COLO668 (cell line): Measurements from ENCODE around the gene TBL1X.
A peak's percentile ranks its signal among the peaks of the same experiment; 100 is the strongest.

Source experiments
- DNase-seq: peaks from one replicate; lab custom pipeline; 2025; ENCODE audit not compliant: unreplicated experiment; lab: John Stamatoyannopoulos, UW

TBL1X gene

GRCh38 chrX:9494771-9495170 lies 29.9 kb downstream of the TBL1X start:
- no peak for DNase-seq

- DNase-seq, result no peak
Measured at GRCh38 chrX:9495496-9495895, 30.6 kb downstream of the TBL1X start.

DNA sequence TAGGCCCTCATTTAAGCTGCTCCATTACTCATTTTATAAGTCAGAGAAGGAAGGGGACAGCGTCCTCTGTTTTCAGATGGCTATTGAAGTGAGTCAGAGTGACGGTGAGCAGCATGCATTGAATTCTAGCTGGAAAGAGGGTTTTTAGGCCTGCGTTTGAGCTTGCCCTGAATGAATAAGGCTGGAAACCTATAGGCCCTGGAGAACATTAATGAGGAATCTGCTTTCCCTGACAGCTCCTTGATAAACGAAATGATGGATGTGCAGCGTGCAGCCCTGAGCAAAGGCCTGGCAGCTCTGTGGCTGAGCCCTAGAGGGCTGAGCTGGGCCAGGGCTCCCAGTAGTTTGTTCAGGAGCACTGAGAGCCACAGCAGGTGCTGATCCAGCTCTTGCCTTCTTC lies 33.4 kb downstream of the TBL1X start:
- no peak for DNase-seq

- no peak for DNase-seq
Measured at GRCh38 chrX:9500584-9500983, 35.7 kb downstream of the TBL1X start.

GRCh38 chrX:9501362-9501761 lies 36.5 kb downstream of the TBL1X start:
- DNase-seq, result no peak

GRCh38 chrX:9503261-9503660 lies 38.4 kb downstream of the TBL1X start:
- DNase-seq, result no peak

- no peak for DNase-seq
Measured at GRCh38 chrX:9510366-9510765, 45.5 kb downstream of the TBL1X start.

DNA sequence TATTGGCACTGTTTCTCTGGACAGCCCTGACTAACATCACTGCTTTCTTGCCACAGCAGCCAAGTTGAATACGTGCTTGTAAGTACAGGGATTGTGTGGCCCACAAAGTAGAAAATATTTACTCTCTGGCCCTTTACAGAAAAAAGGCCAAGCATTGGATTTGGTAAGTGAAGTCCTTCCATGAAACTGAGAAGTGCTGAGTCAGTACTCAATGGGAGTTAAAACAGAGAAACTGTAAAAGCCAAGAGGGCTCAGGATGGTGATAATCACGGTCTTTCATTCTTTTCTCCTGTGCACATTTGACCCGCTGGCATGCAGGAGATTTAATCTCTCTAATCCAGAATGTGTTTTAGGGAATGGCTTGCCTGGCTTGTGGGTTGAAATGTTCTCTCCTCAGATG lies 46.1 kb downstream of the TBL1X start:
- no peak for DNase-seq

DNA sequence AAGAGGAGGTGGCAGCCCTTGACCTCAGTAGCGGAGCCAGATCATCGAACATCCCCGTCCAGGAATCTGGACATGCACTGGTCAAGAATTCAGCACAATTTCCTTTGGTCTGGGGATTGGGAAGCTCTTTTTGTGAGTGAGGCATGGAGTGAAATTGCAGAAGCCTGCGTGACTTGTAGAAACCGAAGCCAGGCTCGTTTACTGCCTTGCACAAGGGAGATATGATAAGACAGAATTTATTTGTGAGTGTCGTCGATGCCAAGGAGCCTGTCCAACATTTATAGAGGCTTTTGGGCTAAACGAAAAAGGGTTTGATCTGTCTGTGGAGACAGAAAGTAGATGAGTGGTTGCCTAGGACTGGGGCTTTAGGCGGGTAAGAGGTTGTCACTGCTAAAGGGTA lies 50.6 kb downstream of the TBL1X start:
- no peak for DNase-seq

DNA sequence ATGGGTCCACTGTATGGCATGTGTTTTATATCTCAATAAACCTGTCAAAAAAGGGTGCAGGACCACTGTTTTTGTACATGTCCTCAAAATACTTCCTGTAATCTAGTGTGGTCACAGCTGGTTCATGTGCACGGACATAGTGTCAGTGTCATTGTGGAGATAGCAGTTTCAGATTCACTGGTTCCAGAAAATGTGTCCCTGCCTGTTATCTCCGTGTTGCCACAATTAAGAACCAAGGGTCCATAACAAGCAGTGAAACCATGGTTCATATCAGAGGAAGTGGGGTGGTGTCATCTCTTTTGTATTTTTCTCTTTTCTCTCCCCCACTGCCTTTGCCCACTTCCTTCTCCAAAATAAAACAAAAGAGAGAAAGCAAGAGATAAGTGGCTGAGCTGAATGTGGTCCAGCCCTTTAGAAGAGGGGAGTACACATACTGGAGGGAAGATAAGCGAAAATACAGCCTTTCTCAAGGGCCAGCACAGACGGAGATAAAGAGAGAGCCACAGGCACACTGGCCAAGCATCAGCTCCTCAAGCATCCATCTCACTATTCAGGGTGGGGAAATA lies 51.2 kb downstream of the TBL1X start:
- DNase-seq, result no peak

GRCh38 chrX:9516635-9517034 lies 51.8 kb downstream of the TBL1X start:
- no peak for DNase-seq

DNA sequence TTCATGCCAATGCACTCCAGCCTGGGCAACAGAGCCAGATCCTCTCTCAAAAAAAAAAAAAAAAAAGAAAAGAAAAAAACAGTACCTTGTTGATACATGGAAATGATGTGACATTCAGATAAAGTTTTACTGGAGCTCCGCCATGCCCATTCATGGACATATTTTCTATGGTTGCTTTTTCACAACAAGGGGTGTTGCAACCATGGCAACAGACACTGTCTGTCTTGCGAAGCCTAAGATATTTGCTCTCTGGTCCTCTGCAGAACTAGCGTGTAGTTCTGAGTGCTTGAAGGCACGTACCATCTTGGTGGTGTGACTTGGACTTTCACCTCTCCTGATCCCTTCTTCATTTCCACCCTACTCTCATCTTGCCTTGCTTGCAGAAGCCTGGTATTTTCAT lies 53.2 kb downstream of the TBL1X start:
- DNase-seq, result no peak

GRCh38 chrX:9518889-9519288 lies 54.0 kb downstream of the TBL1X start:
- DNase-seq, result no peak

GRCh38 chrX:9519546-9520216 lies 54.8 kb downstream of the TBL1X start:
- DNase-seq, result no peak

DNA sequence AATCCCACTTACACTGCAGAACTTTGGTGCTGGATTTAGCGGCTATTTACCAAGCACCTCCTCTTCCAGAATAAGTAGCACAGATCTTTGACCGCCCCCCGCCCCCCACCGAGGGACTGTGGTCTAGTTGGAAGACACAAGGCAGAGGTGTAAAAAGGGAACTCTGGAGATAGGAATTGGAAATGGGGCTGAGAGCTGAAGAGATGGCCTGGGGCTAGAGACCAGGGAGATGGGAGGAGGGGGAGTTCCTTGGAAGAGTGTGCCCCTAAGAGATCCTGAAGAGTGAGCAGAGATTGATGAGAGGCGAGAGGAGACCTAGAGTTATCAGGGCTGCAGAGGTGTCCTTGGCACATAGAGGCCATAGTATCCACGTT lies 55.3 kb downstream of the TBL1X start:
- no peak for DNase-seq

DNA sequence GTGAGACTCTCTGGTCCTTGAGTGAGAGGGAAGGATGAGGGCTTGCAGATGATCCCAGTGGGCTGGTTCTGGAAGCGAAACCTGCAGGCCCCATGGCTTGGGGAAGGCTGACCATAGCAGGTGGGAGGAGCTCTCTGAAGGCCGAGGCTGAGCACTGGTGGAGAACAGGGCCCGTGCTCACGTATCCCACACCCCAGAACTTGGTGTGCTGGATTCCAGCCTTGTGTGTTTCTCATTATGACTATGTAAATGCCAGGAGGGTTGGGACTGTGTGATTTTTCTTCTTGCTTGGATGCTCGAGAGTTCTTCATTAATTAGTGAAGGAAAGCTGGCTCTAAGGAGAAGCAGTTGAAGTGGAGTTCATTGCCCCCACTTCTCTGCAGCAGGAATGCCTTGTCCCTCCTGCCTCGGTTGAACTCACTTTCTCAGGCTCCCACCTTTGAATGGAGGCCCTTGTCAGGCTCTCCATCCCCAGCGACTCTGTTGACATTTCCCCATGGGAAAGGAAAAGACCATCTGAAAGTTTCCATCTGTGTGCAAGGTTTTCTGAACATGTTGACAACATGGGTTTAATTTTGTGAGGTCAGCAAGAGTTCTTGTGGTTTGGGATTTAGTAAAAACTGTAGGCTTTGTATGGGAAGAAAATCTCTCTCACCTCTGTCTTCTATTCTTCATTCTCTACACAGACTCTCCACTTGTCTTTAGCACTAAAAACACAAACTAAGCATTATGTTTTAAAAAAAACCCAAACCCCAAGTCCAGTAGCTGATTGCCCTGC lies 57.7 kb downstream of the TBL1X start:
- DNase-seq, result no peak

DNA sequence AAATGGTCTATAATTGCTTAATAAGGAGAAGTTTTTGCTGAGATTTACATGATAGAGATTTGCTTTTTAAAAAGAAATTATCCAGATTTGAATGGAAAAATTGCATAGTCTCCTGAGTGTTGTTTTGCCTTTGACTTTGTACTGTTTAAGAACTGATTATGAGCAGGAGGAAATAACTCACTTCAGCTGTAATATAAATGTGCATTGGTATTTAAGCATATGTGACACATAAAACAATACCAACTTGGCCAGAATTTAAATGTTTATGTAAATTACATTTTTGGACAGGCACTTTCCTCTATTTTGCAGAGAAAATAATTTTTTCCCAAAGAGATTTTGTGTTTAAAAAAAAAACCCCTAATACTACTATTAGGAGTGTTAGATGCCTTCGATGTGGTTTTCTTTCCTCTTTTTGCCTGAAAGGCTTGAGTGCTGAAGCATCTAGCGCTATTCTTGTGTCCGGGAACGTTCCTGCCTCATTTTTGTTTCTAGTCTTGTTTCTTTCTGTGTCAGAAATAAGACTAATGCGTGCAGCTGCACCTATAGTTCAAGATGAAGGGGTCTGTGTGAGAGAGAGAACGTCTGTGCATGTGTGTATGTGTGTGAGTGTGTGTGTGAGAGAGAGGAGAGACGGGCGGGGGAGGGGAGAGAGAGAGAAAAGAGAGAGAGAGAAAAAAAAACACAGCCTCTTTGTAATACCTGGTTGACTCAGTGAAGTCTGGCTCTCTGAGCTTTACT lies 60.8 kb downstream of the TBL1X start:
- DNase-seq, result no peak

DNA sequence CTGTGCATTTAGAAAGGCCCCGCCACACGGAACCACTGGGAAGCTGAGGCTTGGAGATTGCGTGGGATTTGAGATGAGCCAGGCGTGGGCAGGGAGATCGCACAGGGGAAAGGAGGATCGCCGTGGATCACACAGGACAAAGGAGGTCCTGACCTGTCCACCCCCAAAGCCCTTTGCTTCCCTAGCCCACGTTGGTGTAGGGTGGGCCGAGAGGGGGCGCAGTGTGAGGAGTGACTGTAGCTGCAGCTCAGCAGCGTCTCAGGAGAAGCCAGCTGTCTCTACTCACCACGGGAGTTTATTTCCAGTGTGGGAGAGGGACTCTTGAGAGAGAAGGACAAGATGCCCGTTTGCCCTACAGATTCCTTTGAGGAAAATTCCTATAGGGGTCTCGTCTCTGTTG lies 62.1 kb downstream of the TBL1X start:
- no peak for DNase-seq

DNA sequence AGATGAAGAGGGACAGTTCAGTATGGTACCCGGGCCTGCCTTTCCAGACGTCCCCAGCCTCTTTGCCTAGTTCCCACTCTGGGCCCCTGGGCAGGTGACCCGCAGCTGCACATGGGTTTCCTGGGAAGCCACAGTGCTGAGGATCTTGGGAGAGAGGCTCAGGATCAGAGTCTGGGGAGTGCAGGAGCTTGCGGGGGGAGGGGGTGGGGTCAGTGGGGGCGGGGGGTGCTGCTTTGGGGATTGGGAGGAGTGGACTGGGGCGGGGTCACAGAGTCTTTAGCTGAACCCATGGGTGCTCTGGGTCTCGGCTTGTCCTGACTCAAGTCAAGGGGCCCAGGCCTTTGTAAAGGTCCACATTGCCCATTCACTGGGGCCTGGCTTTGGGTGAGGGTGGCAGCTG lies 63.6 kb downstream of the TBL1X start:
- no peak for DNase-seq

DNA sequence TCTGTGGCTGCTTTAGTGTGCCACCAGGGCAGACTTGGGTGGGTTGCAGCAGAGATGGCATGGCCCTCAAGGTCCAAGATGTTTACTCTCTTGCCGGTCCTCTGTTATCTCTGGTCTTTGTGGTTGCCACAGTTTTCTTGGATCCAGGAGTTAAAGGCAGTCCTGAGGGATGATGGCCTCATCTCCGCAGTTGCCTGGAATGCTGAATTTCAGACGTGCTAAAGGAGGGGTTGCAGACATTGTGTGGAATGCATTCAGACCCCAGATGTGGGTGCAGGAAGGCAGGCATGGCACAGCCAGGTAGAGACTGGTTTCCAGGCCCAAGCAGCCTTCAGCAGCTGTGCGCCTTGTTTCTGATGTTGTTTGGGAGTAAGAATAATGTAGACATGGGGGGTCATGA lies 64.4 kb downstream of the TBL1X start:
- no peak for DNase-seq

DNA sequence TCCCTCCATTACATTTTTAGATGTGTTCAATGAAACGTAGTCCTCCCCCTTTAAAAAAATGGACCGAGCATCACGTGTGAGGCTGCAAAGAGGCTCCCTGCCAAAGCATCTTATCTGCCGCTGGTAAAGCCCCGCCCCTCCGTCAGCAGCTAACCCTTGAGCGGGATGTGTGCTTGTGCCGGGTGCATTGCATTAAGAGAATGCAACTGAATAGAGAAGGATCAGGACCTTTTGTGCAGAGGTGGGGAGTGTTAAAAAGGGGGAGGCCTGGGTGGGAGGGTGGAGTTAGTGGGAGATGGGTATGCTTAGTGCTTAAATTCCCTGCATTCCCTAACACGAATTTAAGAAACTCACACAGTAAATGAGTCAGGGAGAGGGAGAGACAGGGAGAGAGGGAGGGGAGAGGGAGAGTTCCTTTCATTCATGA lies 66.0 kb downstream of the TBL1X start:
- DNase-seq, result peak; percentile 18

- no peak for DNase-seq
Measured at GRCh38 chrX:9532349-9532748, 67.5 kb downstream of the TBL1X start.
